Erythroblast (primary cell): ENCODE measurements around the gene FBL.

Source experiments
- GATA1 ChIP-seq: IDR thresholded peaks from 2 replicates; pipeline ENCODE4 v1.6.1; 2011; ENCODE audit warnings: low read depth, mild to moderate bottlenecking, control low read depth, low read length, moderate library complexity
- POLR2A ChIP-seq: IDR thresholded peaks from 2 replicates; pipeline ENCODE4 v1.6.1; 2011; ENCODE audit warnings: mild to moderate bottlenecking, low read length

DNA sequence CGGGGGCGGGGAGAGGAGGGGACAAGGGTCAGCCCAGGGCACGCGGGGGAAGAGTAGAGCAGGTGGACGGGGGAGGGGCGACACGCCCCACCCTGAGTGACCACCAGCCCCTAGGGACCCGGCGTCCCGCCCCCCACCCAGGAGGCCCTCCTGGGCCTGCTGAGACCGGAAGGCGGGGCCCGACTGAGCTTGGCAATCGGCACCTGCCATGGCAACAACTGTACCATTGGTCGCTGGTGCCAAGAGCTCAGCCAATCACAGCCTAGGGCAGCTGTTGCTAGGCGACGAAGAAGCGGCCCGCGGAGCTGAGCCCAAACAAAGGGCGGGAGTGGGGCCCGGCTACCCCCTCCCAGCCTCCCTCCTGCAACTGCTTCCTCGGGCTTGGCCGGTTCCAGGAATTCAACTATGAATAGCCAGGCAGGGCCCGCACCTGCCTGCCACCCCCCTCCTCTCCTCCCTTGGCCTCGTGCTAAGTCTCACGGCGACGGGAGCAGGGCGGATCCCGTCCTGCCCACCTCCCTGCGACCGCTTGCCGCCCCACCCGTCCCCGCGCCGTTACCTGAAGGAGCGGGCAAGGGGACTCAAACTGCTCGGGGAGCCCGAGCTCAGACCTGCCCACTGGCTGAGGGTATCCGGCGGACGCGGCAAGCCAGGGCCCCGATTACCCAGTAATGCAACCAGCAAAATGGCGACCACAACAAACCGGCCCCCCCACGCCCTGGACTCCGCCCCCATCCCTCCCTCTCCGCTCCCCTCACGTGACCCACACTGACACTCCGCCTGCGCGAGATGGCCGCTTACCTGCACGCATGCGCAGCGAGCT, 12.5 kb downstream of the FBL start, which contains the start of gene DYRK1B:
- TF ChIP-seq POLR2A: peak; percentile 67
- no peak for TF ChIP-seq GATA1
